HCT116 (cell line): ENCODE data around the gene SLC16A5. TPM values are rescaled to one million over a fixed set of nuclear protein-coding genes. Genes with fewer than 3 reads are reported as not detected.

ENCODE experiments used
- ATAC-seq: fragments of 200-7000 bp; cut with Tn5 transposase; 2 replicates; pipeline ENCODE4 v1.9.1; 2020; ENCODE audit warnings: mild to moderate bottlenecking, moderate library complexity
- BruUV-seq: library from RNA; stranded (reverse); fragments of 400-500 nt; replicated peaks from 2 replicates; lab custom pipeline; 2021; lab: Mats Ljungman, UMichigan
- CTCF ChIA-PET: fragments of 300-600 bp; sonication (Branson Sonifier 250); formaldehyde crosslinking; loops from one replicate; lab custom pipeline; 2021; ENCODE audit warnings: antibody characterized with exemption; lab: Charles Lee
- POLR2A ChIA-PET: fragments of 300-600, 350-600 bp; sonication (Branson Sonifier 250); formaldehyde crosslinking; loops from one replicate; lab custom pipeline; 2021; ENCODE audit warnings: antibody characterized with exemption; lab: Charles Lee
- RAD21 ChIA-PET, 2 experiments: fragments of 300-600 bp; sonication (Branson Sonifier 250); formaldehyde crosslinking; loops; one replicate each; lab custom pipeline; 2023; ENCODE audit warnings: low total read pairs in 2 of 2; ENCODE audit not compliant: uncharacterized antibody in 2 of 2, unreplicated experiment in 2 of 2, low non-redundant PET in 1 of 2; lab: Charles Lee
- DNase-seq: peaks from one replicate; pipeline ENCODE4 v3.0.0-alpha.2; 2010; ENCODE audit warnings: low read depth, low spot score
- H2AFZ ChIP-seq: fragments of 200-600 bp; shearing (Covaris generic), sonication (generic); 2 replicates; pipeline ENCODE4 v1.6.1; 2017; ENCODE audit warnings: low read depth, mixed run types, mixed read lengths, antibody characterized with exemption, low read length; ENCODE audit not compliant: poor library complexity, severe bottlenecking
- H3K27ac ChIP-seq: 2 replicates; pipeline ENCODE4 v1.5.1; 2012; ENCODE audit warnings: low read depth, low read length
- H3K27me3 ChIP-seq: fragments of 200-600 bp; sonication (generic); 2 replicates; pipeline ENCODE4 v1.6.1; 2016; ENCODE audit warnings: mixed run types, low read length, mixed read lengths; ENCODE audit not compliant: insufficient read depth
- H3K36me3 ChIP-seq, 2 experiments: fragments of 200-500 bp in 1 of 2; fragments of 200-600 bp in 1 of 2; sonication (Bioruptor generic) in 1 of 2; sonication (generic) in 1 of 2; 2 replicates each; pipeline versions ENCODE4 v1.5.1 to v1.6.1; 2014 to 2016; ENCODE audit warnings: low read length in 2 of 2, inconsistent platforms in 1 of 2, mixed read lengths in 1 of 2, mixed run types in 1 of 2; ENCODE audit not compliant: insufficient read depth in 2 of 2, control insufficient read depth in 1 of 2
- H3K4me1 ChIP-seq, 2 experiments: fragments of 200-600 bp in 1 of 2; sonication (generic) in 1 of 2; 2 replicates each; pipeline versions ENCODE4 v1.5.1 to v1.6.1; 2012 to 2017; ENCODE audit warnings: low read length in 2 of 2, inconsistent platforms in 1 of 2, mild to moderate bottlenecking in 1 of 2, mixed read lengths in 1 of 2, mixed run types in 1 of 2, moderate library complexity in 1 of 2; ENCODE audit not compliant: insufficient read depth in 2 of 2, control insufficient read depth in 1 of 2
- H3K4me2 ChIP-seq: fragments of 200-600 bp; sonication (generic); 2 replicates; pipeline ENCODE4 v1.6.1; 2017; ENCODE audit warnings: mixed run types, low read length, mixed read lengths
- H3K4me3 ChIP-seq, 2 experiments: fragments of 200-600 bp in 1 of 2; sonication (generic) in 1 of 2; replicated peaks in 1 of 2; 2 replicates each; pipeline ENCODE4 v1.5.1; 2011 to 2016; ENCODE audit warnings: low read length in 2 of 2, control low read depth in 1 of 2, low read depth in 1 of 2, mild to moderate bottlenecking in 1 of 2, mixed read lengths in 1 of 2, mixed run types in 1 of 2
- H3K79me2 ChIP-seq: fragments of 200-600 bp; sonication (generic); 2 replicates; pipeline ENCODE4 v1.6.1; 2017; ENCODE audit warnings: mild to moderate bottlenecking, mixed run types, low read length, moderate library complexity, mixed read lengths; ENCODE audit not compliant: insufficient read depth
- H3K9ac ChIP-seq: fragments of 200-600 bp; sonication (generic); 2 replicates; pipeline ENCODE4 v1.6.1; 2016; ENCODE audit warnings: low read length, mixed read lengths
- H3K9me2 ChIP-seq: fragments of 200-600 bp; sonication (generic), shearing (Covaris generic); 2 replicates; pipeline ENCODE4 v1.6.1; 2017; ENCODE audit warnings: mixed run types, mild to moderate bottlenecking, moderate library complexity; ENCODE audit not compliant: insufficient read depth
- H3K9me3 ChIP-seq, 2 experiments: fragments of 200-500 bp in 1 of 2; fragments of 200-600 bp in 1 of 2; sonication (Bioruptor generic) in 1 of 2; sonication (generic) in 1 of 2; 2 replicates each; pipeline ENCODE4 v1.6.1; 2014 to 2017; ENCODE audit warnings: low read length in 2 of 2, mixed read lengths in 2 of 2, inconsistent platforms in 1 of 2, low read depth in 1 of 2, mild to moderate bottlenecking in 1 of 2, mixed run types in 1 of 2, moderate library complexity in 1 of 2; ENCODE audit not compliant: control insufficient read depth in 1 of 2, insufficient read depth in 1 of 2
- H4K20me1 ChIP-seq: fragments of 200-600 bp; sonication (generic), shearing (Covaris generic); 2 replicates; pipeline ENCODE4 v1.6.1; 2017; ENCODE audit warnings: mixed run types, mild to moderate bottlenecking, moderate library complexity; ENCODE audit not compliant: insufficient read depth
- CBX3 ChIP-seq: IDR thresholded peaks from 2 replicates; pipeline ENCODE4 v1.6.1; 2012; ENCODE audit warnings: low read depth
- EGR1 ChIP-seq: IDR thresholded peaks from 2 replicates; pipeline ENCODE4 v1.6.1; 2012; ENCODE audit warnings: low read depth
- ELF1 ChIP-seq: IDR thresholded peaks from 2 replicates; pipeline ENCODE4 v1.6.1; 2012; ENCODE audit warnings: low read depth, borderline replicate concordance
- JUND ChIP-seq: IDR thresholded peaks from 2 replicates; pipeline ENCODE4 v1.6.1; 2012
- POLR2A ChIP-seq: IDR thresholded peaks from 2 replicates; pipeline ENCODE4 v1.7.0; 2011; ENCODE audit warnings: borderline replicate concordance; ENCODE audit not compliant: insufficient read depth, insufficient read length; ENCODE audit errors: extremely low read depth
- POLR2AphosphoS5 ChIP-seq: IDR thresholded peaks from 2 replicates; pipeline ENCODE4 v1.6.1; 2011; ENCODE audit warnings: mild to moderate bottlenecking, low read depth, low read length, moderate library complexity
- RAD21 ChIP-seq: IDR thresholded peaks from 2 replicates; pipeline ENCODE4 v1.6.1; 2012; ENCODE audit warnings: low read depth, mild to moderate bottlenecking
- SIN3A ChIP-seq: IDR thresholded peaks from 2 replicates; pipeline ENCODE4 v1.6.1; 2012; ENCODE audit warnings: low read depth
- SP1 ChIP-seq: IDR thresholded peaks from 2 replicates; pipeline ENCODE4 v1.6.1; 2012; ENCODE audit warnings: low read depth
- SRF ChIP-seq: IDR thresholded peaks from 2 replicates; pipeline ENCODE4 v1.6.1; 2012; ENCODE audit warnings: low read depth
- TCF7L2 ChIP-seq: IDR thresholded peaks from 2 replicates; pipeline ENCODE4 v1.7.0; 2011; ENCODE audit warnings: borderline replicate concordance, inconsistent platforms; ENCODE audit not compliant: insufficient read depth, insufficient read length; ENCODE audit errors: extremely low read depth
- YY1 ChIP-seq: IDR thresholded peaks from 2 replicates; pipeline ENCODE4 v1.6.1; 2011; ENCODE audit warnings: low read length, low read depth, moderate library complexity, mild to moderate bottlenecking; ENCODE audit not compliant: insufficient replicate concordance; ENCODE audit errors: extremely low read depth
- intact Hi-C: fragments of 100-400 bp; cut with micrococcal nuclease; formaldehyde crosslinking; loops from 2 replicates; pipeline ENCODE4 v1.10.0; 2022
- total RNA-seq: library from RNA; stranded (reverse); gene quantifications from one replicate; pipeline ENCODE4 v1.2.1, GENCODE V29; 2021; ENCODE audit not compliant: unreplicated experiment
- TF ChIP-seq, protein P1 (sequence below): IDR thresholded peaks from 2 replicates; pipeline ENCODE4 v1.6.1; 2012
- TF ChIP-seq, protein P2 (sequence below): IDR thresholded peaks from 2 replicates; pipeline ENCODE4 v1.6.1; 2011; ENCODE audit warnings: mild to moderate bottlenecking, low read length, moderate library complexity; ENCODE audit not compliant: insufficient replicate concordance; ENCODE audit errors: extremely low read depth
- TF ChIP-seq, protein P3 (sequence below): IDR thresholded peaks from 2 replicates; pipeline ENCODE4 v1.6.1; 2012; ENCODE audit warnings: low read depth
- TF ChIP-seq, protein P4 (sequence below): IDR thresholded peaks from 2 replicates; pipeline ENCODE4 v1.6.1; 2012
- TF ChIP-seq, protein P5 (sequence below), 3 experiments: fragments of 200-600 bp in 1 of 3; sonication (generic) in 1 of 3; IDR thresholded peaks in 2 of 3; conservative IDR thresholded peaks in 1 of 3; 2 replicates each; pipeline ENCODE4 v1.5.1; 2012 to 2017; ENCODE audit warnings: low read depth in 2 of 3, low read length in 2 of 3, antibody characterized with exemption in 1 of 3, borderline replicate concordance in 1 of 3, control low read depth in 1 of 3, mild to moderate bottlenecking in 1 of 3, mixed read lengths in 1 of 3, mixed run types in 1 of 3, moderate library complexity in 1 of 3; ENCODE audit not compliant: insufficient read depth in 1 of 3

SLC16A5 gene
- total RNA-seq, 1 experiment from 2014 or later = 79.3 TPM

DNA sequence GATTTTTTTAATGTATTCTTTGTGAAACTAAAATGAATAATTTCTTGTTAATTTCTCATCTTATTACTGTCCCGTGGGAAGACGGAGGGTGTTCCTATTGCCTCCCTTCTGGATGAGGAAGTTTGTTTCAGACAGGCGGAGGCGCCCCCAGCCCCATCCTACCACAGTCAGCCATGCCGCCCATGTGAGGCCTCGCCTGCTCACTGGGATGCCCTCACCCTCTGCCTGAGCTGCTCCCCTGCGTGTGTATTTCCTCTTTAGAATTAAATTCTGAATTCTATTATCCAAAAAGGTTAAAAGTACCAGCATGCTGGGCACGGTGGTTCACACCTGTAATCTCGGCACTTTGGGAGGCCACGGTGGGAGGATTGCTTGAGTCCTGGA is 26.7 kb upstream of the SLC16A5 start:
- Histone ChIP-seq H3K4me2 (no peak overlapping the region), H3K9me3 (no peaks in the 10 kb centered on the region), H4K20me1 (no peaks in the 10 kb centered on the region), H3K9me2 (no peaks in the 10 kb centered on the region), H3K36me3 (peaks cover 30 to 41% of the 10 kb centered on the region in 2 experiments; a peak in 3 of 4 replicates), H3K79me2 (0 out of 2 replicates have a peak, but pooled peaks cover 2% of the 10 kb centered on the region), H3K27ac (no peak overlapping the region), H3K4me1 (no peaks in the 10 kb centered on the region), H3K9ac (no peak overlapping the region), H2AFZ (no peak overlapping the region), H3K4me3 (no peak overlapping the region), H3K27me3 (no peaks in the 10 kb centered on the region)
- POLR2A ChIA-PET = interaction anchor here (0.6 to 1.4 kb wide), 3 partner anchors 13 to 102 kb away, joined by 3 to 5 read pairs (median 3); no protein-coding TSS in a partner anchor
- BruUV-seq = no TSS peak
- TF ChIP-seq RAD21 (no peak), ELF1 (no peak), YY1 (no peak), SIN3A (no peak), TCF7L2 (no peak), EGR1 (no peak), CBX3 (no peak), POLR2A (no peak), POLR2AphosphoS5 (no peak), SP1 (no peak), SRF (no peak), JUND (no peak)
- TF ChIP-seq, protein P1, sequence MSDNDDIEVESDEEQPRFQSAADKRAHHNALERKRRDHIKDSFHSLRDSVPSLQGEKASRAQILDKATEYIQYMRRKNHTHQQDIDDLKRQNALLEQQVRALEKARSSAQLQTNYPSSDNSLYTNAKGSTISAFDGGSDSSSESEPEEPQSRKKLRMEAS = no peak
- TF ChIP-seq, protein P2, sequence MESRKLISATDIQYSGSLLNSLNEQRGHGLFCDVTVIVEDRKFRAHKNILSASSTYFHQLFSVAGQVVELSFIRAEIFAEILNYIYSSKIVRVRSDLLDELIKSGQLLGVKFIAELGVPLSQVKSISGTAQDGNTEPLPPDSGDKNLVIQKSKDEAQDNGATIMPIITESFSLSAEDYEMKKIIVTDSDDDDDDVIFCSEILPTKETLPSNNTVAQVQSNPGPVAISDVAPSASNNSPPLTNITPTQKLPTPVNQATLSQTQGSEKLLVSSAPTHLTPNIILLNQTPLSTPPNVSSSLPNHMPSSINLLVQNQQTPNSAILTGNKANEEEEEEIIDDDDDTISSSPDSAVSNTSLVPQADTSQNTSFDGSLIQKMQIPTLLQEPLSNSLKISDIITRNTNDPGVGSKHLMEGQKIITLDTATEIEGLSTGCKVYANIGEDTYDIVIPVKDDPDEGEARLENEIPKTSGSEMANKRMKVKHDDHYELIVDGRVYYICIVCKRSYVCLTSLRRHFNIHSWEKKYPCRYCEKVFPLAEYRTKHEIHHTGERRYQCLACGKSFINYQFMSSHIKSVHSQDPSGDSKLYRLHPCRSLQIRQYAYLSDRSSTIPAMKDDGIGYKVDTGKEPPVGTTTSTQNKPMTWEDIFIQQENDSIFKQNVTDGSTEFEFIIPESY = no peak
- TF ChIP-seq, protein P3, sequence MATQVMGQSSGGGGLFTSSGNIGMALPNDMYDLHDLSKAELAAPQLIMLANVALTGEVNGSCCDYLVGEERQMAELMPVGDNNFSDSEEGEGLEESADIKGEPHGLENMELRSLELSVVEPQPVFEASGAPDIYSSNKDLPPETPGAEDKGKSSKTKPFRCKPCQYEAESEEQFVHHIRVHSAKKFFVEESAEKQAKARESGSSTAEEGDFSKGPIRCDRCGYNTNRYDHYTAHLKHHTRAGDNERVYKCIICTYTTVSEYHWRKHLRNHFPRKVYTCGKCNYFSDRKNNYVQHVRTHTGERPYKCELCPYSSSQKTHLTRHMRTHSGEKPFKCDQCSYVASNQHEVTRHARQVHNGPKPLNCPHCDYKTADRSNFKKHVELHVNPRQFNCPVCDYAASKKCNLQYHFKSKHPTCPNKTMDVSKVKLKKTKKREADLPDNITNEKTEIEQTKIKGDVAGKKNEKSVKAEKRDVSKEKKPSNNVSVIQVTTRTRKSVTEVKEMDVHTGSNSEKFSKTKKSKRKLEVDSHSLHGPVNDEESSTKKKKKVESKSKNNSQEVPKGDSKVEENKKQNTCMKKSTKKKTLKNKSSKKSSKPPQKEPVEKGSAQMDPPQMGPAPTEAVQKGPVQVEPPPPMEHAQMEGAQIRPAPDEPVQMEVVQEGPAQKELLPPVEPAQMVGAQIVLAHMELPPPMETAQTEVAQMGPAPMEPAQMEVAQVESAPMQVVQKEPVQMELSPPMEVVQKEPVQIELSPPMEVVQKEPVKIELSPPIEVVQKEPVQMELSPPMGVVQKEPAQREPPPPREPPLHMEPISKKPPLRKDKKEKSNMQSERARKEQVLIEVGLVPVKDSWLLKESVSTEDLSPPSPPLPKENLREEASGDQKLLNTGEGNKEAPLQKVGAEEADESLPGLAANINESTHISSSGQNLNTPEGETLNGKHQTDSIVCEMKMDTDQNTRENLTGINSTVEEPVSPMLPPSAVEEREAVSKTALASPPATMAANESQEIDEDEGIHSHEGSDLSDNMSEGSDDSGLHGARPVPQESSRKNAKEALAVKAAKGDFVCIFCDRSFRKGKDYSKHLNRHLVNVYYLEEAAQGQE = no peak
- TF ChIP-seq, protein P4, sequence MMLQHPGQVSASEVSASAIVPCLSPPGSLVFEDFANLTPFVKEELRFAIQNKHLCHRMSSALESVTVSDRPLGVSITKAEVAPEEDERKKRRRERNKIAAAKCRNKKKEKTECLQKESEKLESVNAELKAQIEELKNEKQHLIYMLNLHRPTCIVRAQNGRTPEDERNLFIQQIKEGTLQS = no peak
- TF ChIP-seq, protein P5, sequence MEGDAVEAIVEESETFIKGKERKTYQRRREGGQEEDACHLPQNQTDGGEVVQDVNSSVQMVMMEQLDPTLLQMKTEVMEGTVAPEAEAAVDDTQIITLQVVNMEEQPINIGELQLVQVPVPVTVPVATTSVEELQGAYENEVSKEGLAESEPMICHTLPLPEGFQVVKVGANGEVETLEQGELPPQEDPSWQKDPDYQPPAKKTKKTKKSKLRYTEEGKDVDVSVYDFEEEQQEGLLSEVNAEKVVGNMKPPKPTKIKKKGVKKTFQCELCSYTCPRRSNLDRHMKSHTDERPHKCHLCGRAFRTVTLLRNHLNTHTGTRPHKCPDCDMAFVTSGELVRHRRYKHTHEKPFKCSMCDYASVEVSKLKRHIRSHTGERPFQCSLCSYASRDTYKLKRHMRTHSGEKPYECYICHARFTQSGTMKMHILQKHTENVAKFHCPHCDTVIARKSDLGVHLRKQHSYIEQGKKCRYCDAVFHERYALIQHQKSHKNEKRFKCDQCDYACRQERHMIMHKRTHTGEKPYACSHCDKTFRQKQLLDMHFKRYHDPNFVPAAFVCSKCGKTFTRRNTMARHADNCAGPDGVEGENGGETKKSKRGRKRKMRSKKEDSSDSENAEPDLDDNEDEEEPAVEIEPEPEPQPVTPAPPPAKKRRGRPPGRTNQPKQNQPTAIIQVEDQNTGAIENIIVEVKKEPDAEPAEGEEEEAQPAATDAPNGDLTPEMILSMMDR (IDR thresholded peaks at IDR 0.05 in 2 of 3, conservative IDR thresholded peaks at IDR 0.05 in 1 of 3; ENCODE audit: borderline replicate concordance in 1 of 3, insufficient read depth in 1 of 3, low read depth in 2 of 3, low read length in 2 of 3) = no peak
- intact Hi-C loops = no loop called here
- no peak for ATAC-seq
- CTCF ChIA-PET = interaction anchor here (1.4 to 3.2 kb wide), 4 partner anchors 9 to 141 kb away, joined by 9 to 18 read pairs (median 16); no protein-coding TSS in a partner anchor
- RAD21 ChIA-PET = interaction anchor here (0.5 to 1.8 kb wide), 4 partner anchors 18 to 140 kb away, joined by 4 to 8 read pairs (median 4); no protein-coding TSS in a partner anchor
- no peak for DNase-seq
